ENCODE data around the gene SYMPK.

SYMPK gene

DNA sequence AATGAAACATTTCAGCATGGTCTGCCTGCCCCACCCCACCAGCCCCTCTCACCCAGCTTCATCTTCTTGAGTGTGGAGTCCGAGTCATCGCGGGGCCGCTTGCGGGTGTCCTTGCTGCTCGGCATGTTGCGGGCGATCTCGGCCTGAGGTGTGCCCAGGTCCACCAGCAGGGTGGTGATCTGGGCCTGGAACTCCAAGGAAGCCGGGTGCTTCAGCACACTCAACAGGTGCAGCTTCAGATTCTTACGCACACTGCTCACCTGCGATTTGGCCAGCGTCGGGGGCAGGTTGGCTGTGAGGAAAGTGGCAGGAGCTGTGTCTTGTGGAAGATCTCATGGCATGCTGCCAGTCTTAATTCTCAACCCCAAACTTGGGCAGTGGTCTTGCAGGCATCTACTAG is 20.7 kb downstream of the SYMPK start:
- Histone ChIP-seq H3K4me3 (ENCODE audit: insufficient read depth, low read length, poor library complexity, severe bottlenecking) (no peak overlapping the region), H3K9ac (ENCODE audit: low read length) (no peak overlapping the region), H3K4me2 (ENCODE audit: low read depth, low read length, poor library complexity, severe bottlenecking) (no peak overlapping the region), H3K27ac (ENCODE audit: low read depth, low read length) (no peak overlapping the region), H3K27me3 (ENCODE audit: low read length) (no peaks in the 10 kb centered on the region), H2AFZ (ENCODE audit: low read depth, low read length, severe bottlenecking) (no peak overlapping the region), H3K79me2 (ENCODE audit: insufficient read depth, low read length) (no peaks in the 10 kb centered on the region), H4K20me1 (ENCODE audit: low read depth, low read length) (no peaks in the 10 kb centered on the region), H3K9me2 (replicated peaks; ENCODE audit: insufficient read depth, low read length) (no peaks in the 10 kb centered on the region), H3K36me3 (ENCODE audit: low read length) (peaks cover 27% of the 10 kb centered on the region), H3F3A (ENCODE audit: insufficient read depth) (no peaks in the 10 kb centered on the region), H3K9me3 (ENCODE audit: insufficient read depth, low read length) (no peaks in the 10 kb centered on the region)
- TF ChIP-seq CTCF (IDR thresholded peaks at IDR 0.05; ENCODE audit: insufficient read depth, low read length, poor library complexity, severe bottlenecking) (no peak), EZH2phosphoT487 (conservative IDR thresholded peaks at IDR 0.05; ENCODE audit: low read length) (no peak)

- no peak overlapping the region for H3K4me2 ChIP-seq (ENCODE audit: low read depth, low read length, poor library complexity, severe bottlenecking)
- TF ChIP-seq CTCF (IDR thresholded peaks at IDR 0.05; ENCODE audit: insufficient read depth, low read length, poor library complexity, severe bottlenecking) = no peak
- H3K9me3 ChIP-seq (ENCODE audit: insufficient read depth, low read length) = no peaks in the 10 kb centered on the region
Measured at GRCh38 chr19:45834970-45835369, 28.0 kb downstream of the SYMPK start.

GRCh38 chr19:45828945-45829344 is 34.0 kb downstream of the SYMPK start:
- H3K79me2 ChIP-seq (ENCODE audit: insufficient read depth, low read length) = no peaks in the 10 kb centered on the region
- no peak overlapping the region for H3K9ac ChIP-seq (ENCODE audit: low read length)
- TF ChIP-seq CTCF (IDR thresholded peaks at IDR 0.05; ENCODE audit: insufficient read depth, low read length, poor library complexity, severe bottlenecking) = no peak
- H3K9me2 ChIP-seq (replicated peaks; ENCODE audit: insufficient read depth, low read length) = no peaks in the 10 kb centered on the region
- no peaks in the 10 kb centered on the region; the same call in 1 of the 2 replicates for H3K36me3 ChIP-seq (ENCODE audit: low read length)
- no peak overlapping the region for H2AFZ ChIP-seq (ENCODE audit: low read depth, low read length, severe bottlenecking)
- no peak overlapping the region for H3K4me3 ChIP-seq (ENCODE audit: insufficient read depth, low read length, poor library complexity, severe bottlenecking)
- no peaks in the 10 kb centered on the region for H4K20me1 ChIP-seq (ENCODE audit: low read depth, low read length)
- H3K27ac ChIP-seq (ENCODE audit: low read depth, low read length) = no peak overlapping the region
- H3K9me3 ChIP-seq (ENCODE audit: insufficient read depth, low read length) = no peaks in the 10 kb centered on the region
- H3F3A ChIP-seq (ENCODE audit: insufficient read depth) = no peaks in the 10 kb centered on the region
- H3K27me3 ChIP-seq (ENCODE audit: low read length) = no peaks in the 10 kb centered on the region
- no peak overlapping the region for H3K4me2 ChIP-seq (ENCODE audit: low read depth, low read length, poor library complexity, severe bottlenecking)

More at GRCh38 chr19:45834970-45835369, 28.0 kb downstream of the SYMPK start:
- H3K27me3 ChIP-seq (ENCODE audit: low read length) = no peaks in the 10 kb centered on the region
- no peak overlapping the region for H2AFZ ChIP-seq (ENCODE audit: low read depth, low read length, severe bottlenecking)
- no peaks in the 10 kb centered on the region for H4K20me1 ChIP-seq (ENCODE audit: low read depth, low read length)
- H3F3A ChIP-seq (ENCODE audit: insufficient read depth) = no peaks in the 10 kb centered on the region
- H3K4me3 ChIP-seq (ENCODE audit: insufficient read depth, low read length, poor library complexity, severe bottlenecking) = no peak overlapping the region
- H3K9ac ChIP-seq (ENCODE audit: low read length) = no peak overlapping the region
- H3K27ac ChIP-seq (ENCODE audit: low read depth, low read length) = no peak overlapping the region
- no peaks in the 10 kb centered on the region for H3K9me2 ChIP-seq (replicated peaks; ENCODE audit: insufficient read depth, low read length)
- H3K79me2 ChIP-seq (ENCODE audit: insufficient read depth, low read length) = no peaks in the 10 kb centered on the region
- peaks cover 15% of the 10 kb centered on the region; the same call in 1 of the 2 replicates for H3K36me3 ChIP-seq (ENCODE audit: low read length)

- no peak overlapping the region for H3K4me3 ChIP-seq (ENCODE audit: insufficient read depth, low read length, poor library complexity, severe bottlenecking)
- no peaks in the 10 kb centered on the region for H3K9me3 ChIP-seq (ENCODE audit: insufficient read depth, low read length)
- H3K27me3 ChIP-seq (ENCODE audit: low read length) = no peaks in the 10 kb centered on the region
- H3K9ac ChIP-seq (ENCODE audit: low read length) = no peak overlapping the region
- H3K27ac ChIP-seq (ENCODE audit: low read depth, low read length) = no peak overlapping the region
- H3K4me2 ChIP-seq (ENCODE audit: low read depth, low read length, poor library complexity, severe bottlenecking) = no peak overlapping the region
- no peaks in the 10 kb centered on the region for H3F3A ChIP-seq (ENCODE audit: insufficient read depth)
- no peaks in the 10 kb centered on the region for H3K9me2 ChIP-seq (replicated peaks; ENCODE audit: insufficient read depth, low read length)
- no peak overlapping the region for H2AFZ ChIP-seq (ENCODE audit: low read depth, low read length, severe bottlenecking)
- no peaks in the 10 kb centered on the region for H4K20me1 ChIP-seq (ENCODE audit: low read depth, low read length)
- no peak for TF ChIP-seq CTCF (IDR thresholded peaks at IDR 0.05; ENCODE audit: insufficient read depth, low read length, poor library complexity, severe bottlenecking)
- no peak for TF ChIP-seq EZH2phosphoT487 (conservative IDR thresholded peaks at IDR 0.05; ENCODE audit: low read length)
- no peaks in the 10 kb centered on the region; the same call in 1 of the 2 replicates for H3K36me3 ChIP-seq (ENCODE audit: low read length)
- H3K79me2 ChIP-seq (ENCODE audit: insufficient read depth, low read length) = no peaks in the 10 kb centered on the region
Measured at GRCh38 chr19:45828523-45828922, 34.4 kb downstream of the SYMPK start.
